ENCODE results near the gene ARID5B.

DNA sequence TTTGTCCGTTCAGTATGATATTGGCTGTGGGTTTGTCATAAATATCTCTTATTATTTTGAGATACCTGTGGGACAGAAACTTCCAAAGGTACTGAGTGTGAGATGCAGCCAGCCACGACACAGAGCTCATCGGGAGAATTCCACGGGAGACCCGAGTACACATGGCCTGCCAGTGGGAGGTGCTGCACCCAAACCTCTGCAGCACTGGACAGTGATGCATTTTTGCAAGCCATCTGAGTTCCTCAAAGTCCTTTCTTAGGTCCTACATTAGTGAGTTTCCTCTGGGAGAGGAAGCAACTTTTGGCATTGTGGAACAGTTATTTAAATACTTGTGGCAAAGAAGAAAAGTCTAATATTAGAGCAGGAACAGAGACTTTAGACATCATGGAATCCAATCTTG is 77.5 kb downstream of the ARID5B start:
- TF ChIP-seq SMC3 (IDR thresholded peaks at IDR 0.05; ENCODE audit: low read depth, low read length) (no peak), SIN3A (IDR thresholded peaks at IDR 0.05; ENCODE audit: borderline replicate concordance, low read depth, low read length) (no peak)
- TF ChIP-seq, protein P1, sequence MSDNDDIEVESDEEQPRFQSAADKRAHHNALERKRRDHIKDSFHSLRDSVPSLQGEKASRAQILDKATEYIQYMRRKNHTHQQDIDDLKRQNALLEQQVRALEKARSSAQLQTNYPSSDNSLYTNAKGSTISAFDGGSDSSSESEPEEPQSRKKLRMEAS (IDR thresholded peaks at IDR 0.05; ENCODE audit: low read depth), result no peak
- TF ChIP-seq, protein P2, sequence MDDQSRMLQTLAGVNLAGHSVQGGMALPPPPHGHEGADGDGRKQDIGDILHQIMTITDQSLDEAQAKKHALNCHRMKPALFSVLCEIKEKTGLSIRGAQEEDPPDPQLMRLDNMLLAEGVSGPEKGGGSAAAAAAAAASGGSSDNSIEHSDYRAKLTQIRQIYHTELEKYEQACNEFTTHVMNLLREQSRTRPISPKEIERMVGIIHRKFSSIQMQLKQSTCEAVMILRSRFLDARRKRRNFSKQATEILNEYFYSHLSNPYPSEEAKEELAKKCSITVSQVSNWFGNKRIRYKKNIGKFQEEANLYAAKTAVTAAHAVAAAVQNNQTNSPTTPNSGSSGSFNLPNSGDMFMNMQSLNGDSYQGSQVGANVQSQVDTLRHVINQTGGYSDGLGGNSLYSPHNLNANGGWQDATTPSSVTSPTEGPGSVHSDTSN (IDR thresholded peaks at IDR 0.05), result no peak
